ENCODE data around the gene ASH1L.
"Not testable (repeated sequence)": the region's sequence is repeated elsewhere in the genome, so short reads cannot be mapped to it uniquely, and the experiment has no call there.

DNA sequence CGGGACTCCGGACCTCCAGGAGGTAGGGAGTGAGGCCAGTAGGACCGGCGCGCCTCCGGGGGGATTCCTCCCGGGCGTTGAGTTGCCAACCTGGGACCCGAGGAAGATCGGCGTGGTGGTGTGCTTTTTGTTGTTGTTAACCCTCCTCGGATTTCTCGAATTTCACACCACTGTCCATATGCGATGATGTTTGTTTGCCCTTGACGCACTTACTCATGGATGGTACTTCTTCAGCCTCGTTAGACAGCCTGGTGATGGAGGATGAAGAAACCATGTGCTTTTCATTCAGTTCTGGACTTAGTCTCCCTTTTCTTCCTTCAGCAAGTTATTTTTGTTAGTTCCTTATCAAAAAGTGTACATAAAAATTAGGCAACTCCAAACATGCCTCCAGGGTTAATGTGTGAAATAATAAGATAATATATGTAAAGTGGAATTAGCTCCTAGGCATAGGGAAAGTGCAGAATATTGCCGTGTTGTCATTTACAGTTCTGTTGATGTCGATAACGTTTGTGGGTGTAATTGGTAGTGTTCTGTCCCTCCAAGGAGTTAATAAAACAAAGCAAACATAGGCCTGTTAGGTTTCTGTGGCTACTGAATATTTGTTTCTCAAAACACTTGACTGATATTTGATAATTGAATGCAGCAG is 897 bp upstream of the ASH1L start:
- TF ChIP-seq, protein P1, sequence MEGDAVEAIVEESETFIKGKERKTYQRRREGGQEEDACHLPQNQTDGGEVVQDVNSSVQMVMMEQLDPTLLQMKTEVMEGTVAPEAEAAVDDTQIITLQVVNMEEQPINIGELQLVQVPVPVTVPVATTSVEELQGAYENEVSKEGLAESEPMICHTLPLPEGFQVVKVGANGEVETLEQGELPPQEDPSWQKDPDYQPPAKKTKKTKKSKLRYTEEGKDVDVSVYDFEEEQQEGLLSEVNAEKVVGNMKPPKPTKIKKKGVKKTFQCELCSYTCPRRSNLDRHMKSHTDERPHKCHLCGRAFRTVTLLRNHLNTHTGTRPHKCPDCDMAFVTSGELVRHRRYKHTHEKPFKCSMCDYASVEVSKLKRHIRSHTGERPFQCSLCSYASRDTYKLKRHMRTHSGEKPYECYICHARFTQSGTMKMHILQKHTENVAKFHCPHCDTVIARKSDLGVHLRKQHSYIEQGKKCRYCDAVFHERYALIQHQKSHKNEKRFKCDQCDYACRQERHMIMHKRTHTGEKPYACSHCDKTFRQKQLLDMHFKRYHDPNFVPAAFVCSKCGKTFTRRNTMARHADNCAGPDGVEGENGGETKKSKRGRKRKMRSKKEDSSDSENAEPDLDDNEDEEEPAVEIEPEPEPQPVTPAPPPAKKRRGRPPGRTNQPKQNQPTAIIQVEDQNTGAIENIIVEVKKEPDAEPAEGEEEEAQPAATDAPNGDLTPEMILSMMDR (IDR thresholded peaks at IDR 0.05; ENCODE audit: insufficient read depth, low read length), result not testable (repeated sequence)
- not testable (repeated sequence) for TF ChIP-seq SPI1 (IDR thresholded peaks at IDR 0.05; ENCODE audit: borderline replicate concordance, low read depth); POLR2AphosphoS5 (IDR thresholded peaks at IDR 0.05; ENCODE audit: low read depth); GABPA (IDR thresholded peaks at IDR 0.05; ENCODE audit: low read depth)
